ENCODE data around the gene HBB.

The HBB gene

GRCh38 chr11:5227681-5228080, 810 bp upstream of the HBB start:
- no peaks in the 10 kb centered on the region for H3K36me3 ChIP-seq
- H3K4me3 ChIP-seq = no peak overlapping the region
- H3K27ac ChIP-seq = no peak overlapping the region
- DNase-seq = no peak
- intact Hi-C loops (cut with DNase I; ENCODE audit: low total_unique reads) = no loop called here
- no peaks in the 10 kb centered on the region for H3K4me1 ChIP-seq
- TF ChIP-seq CTCF (IDR thresholded peaks at IDR 0.05) = no peak
- H3K9me3 ChIP-seq = no peaks in the 10 kb centered on the region
- no peaks in the 10 kb centered on the region for H3K27me3 ChIP-seq

GRCh38 chr11:5225480-5225871, 1.4 kb downstream of the HBB start:
- no peaks in the 10 kb centered on the region for H3K36me3 ChIP-seq
- TF ChIP-seq CTCF (IDR thresholded peaks at IDR 0.05) = no peak
- H3K9me3 ChIP-seq = no peaks in the 10 kb centered on the region
- H3K27ac ChIP-seq = no peak overlapping the region
- no peak for DNase-seq
- no peaks in the 10 kb centered on the region for H3K4me1 ChIP-seq
- no peaks in the 10 kb centered on the region for H3K27me3 ChIP-seq
- intact Hi-C loops (cut with DNase I; ENCODE audit: low total_unique reads) = no loop called here
- no peak overlapping the region for H3K4me3 ChIP-seq

- H3K9me3 ChIP-seq = no peaks in the 10 kb centered on the region
- H3K4me3 ChIP-seq = no peak overlapping the region
- intact Hi-C loops (cut with DNase I; ENCODE audit: low total_unique reads) = no loop called here
- H3K27me3 ChIP-seq = no peaks in the 10 kb centered on the region
- H3K4me1 ChIP-seq = no peaks in the 10 kb centered on the region
- H3K36me3 ChIP-seq = no peaks in the 10 kb centered on the region
- DNase-seq = no peak
- H3K27ac ChIP-seq = no peak overlapping the region
- TF ChIP-seq CTCF (IDR thresholded peaks at IDR 0.05) = no peak
These were observed 2.1 kb downstream of the HBB start for GRCh38 chr11:5224538-5225479.

GRCh38 chr11:5223686-5224085, 3.2 kb downstream of the HBB start:
- intact Hi-C loops (cut with DNase I; ENCODE audit: low total_unique reads) = no loop called here
- no peak overlapping the region for H3K27ac ChIP-seq
- no peak overlapping the region for H3K4me3 ChIP-seq
- no peaks in the 10 kb centered on the region for H3K4me1 ChIP-seq
- no peak for DNase-seq
- no peak for TF ChIP-seq CTCF (IDR thresholded peaks at IDR 0.05)
- H3K27me3 ChIP-seq = no peaks in the 10 kb centered on the region
- H3K9me3 ChIP-seq = no peaks in the 10 kb centered on the region
- H3K36me3 ChIP-seq = no peaks in the 10 kb centered on the region

GRCh38 chr11:5223146-5223545, 3.7 kb downstream of the HBB start:
- DNase-seq = no peak
- TF ChIP-seq CTCF (IDR thresholded peaks at IDR 0.05) = no peak
- Histone ChIP-seq H3K27me3 (no peaks in the 10 kb centered on the region), H3K36me3 (no peaks in the 10 kb centered on the region), H3K9me3 (no peaks in the 10 kb centered on the region), H3K27ac (no peak overlapping the region), H3K4me1 (no peaks in the 10 kb centered on the region), H3K4me3 (no peak overlapping the region)
- intact Hi-C loops (cut with DNase I; ENCODE audit: low total_unique reads) = no loop called here

All from tibial artery (tissue), 4 donors.